Measurements from ENCODE around the gene PTPN1. TPM values are rescaled to one million over a fixed set of nuclear protein-coding genes. Genes with fewer than 3 reads are reported as not detected.

Gene PTPN1
- total RNA-seq, 4 donors from 2014 or later = 20.7 to 26.7 (median 23.7) TPM

DNA sequence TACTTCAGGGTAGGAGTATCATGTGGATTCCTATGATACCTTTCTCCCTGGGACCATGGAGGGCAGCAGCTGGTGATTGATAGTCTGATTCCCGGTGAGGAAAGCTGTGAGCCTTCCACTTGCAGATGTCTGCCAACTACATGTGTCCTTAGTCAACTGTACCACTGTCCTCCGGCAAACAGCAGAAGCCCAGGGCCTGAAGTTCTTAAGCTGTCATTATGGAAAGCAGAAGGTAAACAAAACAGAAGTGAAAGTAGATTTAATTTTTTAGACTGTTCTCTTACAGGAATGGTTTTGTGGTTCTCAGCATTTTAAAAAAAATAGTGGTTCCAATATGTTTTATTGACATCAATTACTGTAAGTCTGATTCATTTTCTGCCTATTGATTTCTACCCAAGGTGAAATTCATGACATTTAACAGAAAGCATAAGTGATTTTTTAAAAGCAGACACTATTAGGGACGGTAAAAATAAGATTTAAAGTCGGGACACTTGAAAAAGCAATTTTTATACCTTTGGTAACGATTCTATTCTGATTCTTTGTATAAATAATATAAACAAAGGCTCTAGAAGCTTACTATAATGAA lies 36.6 kb downstream of the PTPN1 start:
- WGBS, 2 donors = 75 to 84% methylated on average over 5 of the region's 5 CpGs
- no peaks in the 10 kb centered on the region for H3K9me3 ChIP-seq
- H3K4me3 ChIP-seq = no peak overlapping the region
- peaks cover 0 to 77% (median 8%) of the 10 kb centered on the region in 4 donors for H3K4me1 ChIP-seq
- H3K27me3 ChIP-seq = no peaks in the 10 kb centered on the region
- no peak overlapping the region for H3K27ac ChIP-seq
- peaks cover 0 to 6% (median 0%) of the 10 kb centered on the region in 3 donors for H3K36me3 ChIP-seq
- TF ChIP-seq, protein P1, sequence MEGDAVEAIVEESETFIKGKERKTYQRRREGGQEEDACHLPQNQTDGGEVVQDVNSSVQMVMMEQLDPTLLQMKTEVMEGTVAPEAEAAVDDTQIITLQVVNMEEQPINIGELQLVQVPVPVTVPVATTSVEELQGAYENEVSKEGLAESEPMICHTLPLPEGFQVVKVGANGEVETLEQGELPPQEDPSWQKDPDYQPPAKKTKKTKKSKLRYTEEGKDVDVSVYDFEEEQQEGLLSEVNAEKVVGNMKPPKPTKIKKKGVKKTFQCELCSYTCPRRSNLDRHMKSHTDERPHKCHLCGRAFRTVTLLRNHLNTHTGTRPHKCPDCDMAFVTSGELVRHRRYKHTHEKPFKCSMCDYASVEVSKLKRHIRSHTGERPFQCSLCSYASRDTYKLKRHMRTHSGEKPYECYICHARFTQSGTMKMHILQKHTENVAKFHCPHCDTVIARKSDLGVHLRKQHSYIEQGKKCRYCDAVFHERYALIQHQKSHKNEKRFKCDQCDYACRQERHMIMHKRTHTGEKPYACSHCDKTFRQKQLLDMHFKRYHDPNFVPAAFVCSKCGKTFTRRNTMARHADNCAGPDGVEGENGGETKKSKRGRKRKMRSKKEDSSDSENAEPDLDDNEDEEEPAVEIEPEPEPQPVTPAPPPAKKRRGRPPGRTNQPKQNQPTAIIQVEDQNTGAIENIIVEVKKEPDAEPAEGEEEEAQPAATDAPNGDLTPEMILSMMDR (IDR thresholded peaks at IDR 0.05) = no peak
- TF ChIP-seq POLR2A (IDR thresholded peaks at IDR 0.05) (no peak), EP300 (IDR thresholded peaks at IDR 0.05) (no peak)
- DNase-seq (ENCODE audit: low spot score in 2 of 2) = no peak

DNA sequence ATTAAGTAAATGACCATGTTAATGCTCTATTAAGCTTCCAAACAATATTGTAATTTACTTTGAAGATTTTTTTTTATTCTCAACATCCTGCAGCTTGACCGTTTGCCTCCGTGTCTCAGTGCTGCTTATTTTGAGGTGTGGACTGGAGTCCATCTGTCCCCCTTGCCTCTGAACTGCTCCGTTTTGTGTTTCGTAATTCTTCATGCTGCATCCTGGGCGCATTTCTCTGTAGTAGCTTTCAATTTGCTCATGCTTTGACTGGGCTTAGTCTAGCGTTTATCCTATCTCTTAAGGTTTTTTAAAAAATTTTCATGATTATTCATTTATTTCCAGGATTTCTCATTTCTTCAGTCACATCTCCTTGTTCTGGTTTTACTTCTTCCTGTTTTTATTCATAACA lies 37.8 kb downstream of the PTPN1 start:
- Histone ChIP-seq H3K36me3 (peaks cover 0 to 6% (median 0%) of the 10 kb centered on the region in 3 donors), H3K4me3 (no peak overlapping the region), H3K27me3 (no peaks in the 10 kb centered on the region), H3K27ac (no peak overlapping the region), H3K4me1 (peaks cover 0 to 65% (median 3%) of the 10 kb centered on the region in 4 donors), H3K9me3 (no peaks in the 10 kb centered on the region)
- WGBS, 2 donors = 76 to 78% methylated on average over 6 of the region's 6 CpGs
- TF ChIP-seq EP300 (IDR thresholded peaks at IDR 0.05) = no peak
- TF ChIP-seq POLR2A (IDR thresholded peaks at IDR 0.05) = no peak
- TF ChIP-seq, protein P1 (IDR thresholded peaks at IDR 0.05) = no peak
- DNase-seq (ENCODE audit: low spot score in 2 of 2) = no peak

DNA sequence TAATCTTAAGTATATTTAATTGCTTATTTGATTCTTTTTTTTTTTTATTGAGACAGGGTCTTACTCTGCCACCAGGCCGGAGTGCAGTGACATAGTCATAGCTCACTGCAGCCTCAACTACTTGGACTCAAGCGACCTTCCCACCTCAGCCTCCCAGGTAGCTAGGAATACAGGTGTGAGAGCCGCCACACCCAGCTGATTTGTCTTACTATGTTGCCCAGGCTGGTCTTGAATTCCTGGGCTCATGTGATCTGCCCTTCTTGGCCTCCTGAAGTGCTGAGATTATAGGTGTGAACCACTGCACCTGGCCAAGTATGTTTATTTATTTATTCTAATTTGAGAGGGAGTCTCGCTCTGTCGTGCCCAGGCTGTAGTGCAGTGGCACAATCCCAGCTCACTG lies 38.2 kb downstream of the PTPN1 start:
- peaks cover 0 to 6% (median 0%) of the 10 kb centered on the region in 3 donors for H3K36me3 ChIP-seq
- no peak overlapping the region for H3K27ac ChIP-seq
- H3K4me3 ChIP-seq = no peak overlapping the region
- 94% methylated on average over 5 of the region's 5 CpGs for WGBS, 2 donors
- DNase-seq (ENCODE audit: low spot score in 2 of 2) = no peak
- H3K9me3 ChIP-seq = no peaks in the 10 kb centered on the region
- no peaks in the 10 kb centered on the region for H3K27me3 ChIP-seq
- peaks cover 0 to 61% (median 3%) of the 10 kb centered on the region in 4 donors for H3K4me1 ChIP-seq
- TF ChIP-seq EP300 (IDR thresholded peaks at IDR 0.05) (no peak), POLR2A (IDR thresholded peaks at IDR 0.05) (no peak)
- TF ChIP-seq, protein P1 (IDR thresholded peaks at IDR 0.05) = no peak

DNA sequence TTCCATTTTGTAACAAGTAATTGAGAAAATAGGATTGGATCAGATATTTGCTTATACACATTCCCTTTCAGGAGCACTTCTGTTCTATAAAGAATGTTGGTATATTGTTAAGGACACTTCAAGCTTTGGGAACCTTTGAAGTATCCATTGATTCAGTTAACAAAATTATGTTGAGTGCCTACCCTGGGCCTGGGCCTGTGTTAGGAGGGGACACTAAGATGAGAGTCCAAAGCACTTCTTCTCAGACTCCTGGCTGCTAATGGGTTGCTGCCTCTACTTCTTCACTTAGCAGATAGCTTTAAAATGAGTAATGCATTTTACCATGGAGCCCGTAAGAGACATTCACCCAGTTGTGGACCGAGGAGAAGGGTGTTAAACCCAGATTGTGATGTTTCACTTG lies 40.3 kb downstream of the PTPN1 start:
- peaks cover 0 to 6% (median 0%) of the 10 kb centered on the region in 3 donors for H3K36me3 ChIP-seq
- TF ChIP-seq EP300 (IDR thresholded peaks at IDR 0.05) = no peak
- TF ChIP-seq POLR2A (IDR thresholded peaks at IDR 0.05) = no peak
- TF ChIP-seq, protein P1 (IDR thresholded peaks at IDR 0.05) = no peak
- no peak overlapping the region for H3K4me3 ChIP-seq
- H3K27ac ChIP-seq = no peak overlapping the region
- no peaks in the 10 kb centered on the region for H3K9me3 ChIP-seq
- H3K27me3 ChIP-seq = no peaks in the 10 kb centered on the region
- DNase-seq (ENCODE audit: low spot score in 2 of 2) = no peak
- 77 to 86% methylated on average over 2 of the region's 2 CpGs for WGBS, 2 donors
- peaks cover 0 to 48% (median 0%) of the 10 kb centered on the region in 4 donors for H3K4me1 ChIP-seq

DNA sequence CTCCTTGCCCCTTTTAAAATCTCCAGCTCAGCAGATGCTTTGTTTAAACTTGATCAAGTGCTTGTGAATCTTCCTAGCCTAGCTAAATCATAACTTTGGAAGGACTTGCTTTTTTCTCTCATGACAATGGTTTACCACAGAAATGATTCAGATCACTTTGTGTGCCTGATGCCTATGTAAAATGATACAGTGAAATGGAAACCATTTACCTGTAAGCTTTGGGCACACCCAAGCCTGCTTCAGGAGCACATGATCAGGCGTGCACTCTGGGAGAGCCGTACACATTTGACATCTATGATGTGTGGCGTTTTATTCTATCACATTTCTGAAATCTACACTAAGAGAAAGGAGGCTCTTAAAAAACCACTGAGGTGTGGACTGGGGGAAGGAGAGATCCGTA lies 41.1 kb downstream of the PTPN1 start:
- no peaks in the 10 kb centered on the region for H3K9me3 ChIP-seq
- WGBS, 2 donors = 95% methylated on average over 4 of the region's 4 CpGs
- no peak for DNase-seq (ENCODE audit: low spot score in 2 of 2)
- H3K4me3 ChIP-seq = no peak overlapping the region
- TF ChIP-seq POLR2A (IDR thresholded peaks at IDR 0.05) (no peak), EP300 (IDR thresholded peaks at IDR 0.05) (no peak)
- TF ChIP-seq, protein P1 (IDR thresholded peaks at IDR 0.05) = no peak
- no peaks in the 10 kb centered on the region for H3K27me3 ChIP-seq
- peaks cover 0 to 6% (median 0%) of the 10 kb centered on the region in 3 donors for H3K36me3 ChIP-seq
- H3K27ac ChIP-seq = no peak overlapping the region
- H3K4me1 ChIP-seq = peaks cover 0 to 42% (median 0%) of the 10 kb centered on the region in 4 donors
